Parietal lobe (tissue), 2 donors: ENCODE measurements around the gene RPL10A. TPM values are rescaled to one million over a fixed set of nuclear protein-coding genes. Genes with fewer than 3 reads are reported as not detected.

Source experiments
- small RNA-seq: library from RNA; depleted of rRNA; stranded (forward); fragments of <200 nt; gene quantifications from one replicate; pipeline ENCODE3, GENCODE V24; 2014; ENCODE audit warnings: low replicate concordance
- total RNA-seq: library from RNA; depleted of rRNA; stranded (reverse); fragments of >200 nt; gene quantifications from one replicate; pipeline ENCODE4 v1.2.3, GENCODE V29; 2014

RPL10A gene
- total RNA-seq, result 1,098 TPM

DNA sequence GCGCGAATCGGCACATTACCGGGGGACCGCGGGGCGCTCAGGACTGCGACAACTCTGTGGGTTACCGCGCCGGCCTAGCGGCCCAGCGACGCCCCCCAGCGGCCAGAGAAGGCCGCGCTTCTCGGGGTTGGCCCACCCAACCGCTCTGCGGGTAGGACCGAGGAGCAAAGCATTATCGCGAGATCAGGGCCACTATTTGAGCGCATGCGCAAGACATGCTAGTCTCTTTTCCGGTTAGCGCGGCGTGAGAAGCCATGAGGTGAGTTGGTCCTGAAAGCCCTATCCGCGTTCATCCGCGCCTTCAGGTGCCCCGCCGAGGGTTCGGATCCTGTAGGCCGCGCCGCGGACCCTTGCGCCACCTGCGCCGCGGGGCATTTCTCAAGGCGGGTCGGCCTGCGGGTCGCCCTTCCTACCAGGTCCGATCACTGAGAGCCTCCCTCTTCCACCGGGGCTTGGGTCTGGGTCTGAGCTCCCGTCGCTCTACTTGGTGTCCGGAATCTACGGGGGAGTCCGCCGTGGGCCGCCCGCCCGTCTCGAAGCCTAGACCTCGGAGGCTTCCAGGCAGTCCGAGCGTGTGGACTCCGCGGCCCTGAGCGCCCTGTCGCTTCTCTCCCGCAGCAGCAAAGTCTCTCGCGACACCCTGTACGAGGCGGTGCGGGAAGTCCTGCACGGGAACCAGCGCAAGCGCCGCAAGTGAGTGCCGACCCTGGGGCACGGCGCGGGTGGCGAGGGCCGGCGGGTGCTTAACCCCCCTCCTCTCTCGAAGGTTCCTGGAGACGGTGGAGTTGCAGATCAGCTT is at the start of gene RPL10A:
Gene RPL10A (plus strand): TSS at position 221 of the 799 bp plus-strand sequence. CDS start 34 bp downstream, at position 255.

DNA sequence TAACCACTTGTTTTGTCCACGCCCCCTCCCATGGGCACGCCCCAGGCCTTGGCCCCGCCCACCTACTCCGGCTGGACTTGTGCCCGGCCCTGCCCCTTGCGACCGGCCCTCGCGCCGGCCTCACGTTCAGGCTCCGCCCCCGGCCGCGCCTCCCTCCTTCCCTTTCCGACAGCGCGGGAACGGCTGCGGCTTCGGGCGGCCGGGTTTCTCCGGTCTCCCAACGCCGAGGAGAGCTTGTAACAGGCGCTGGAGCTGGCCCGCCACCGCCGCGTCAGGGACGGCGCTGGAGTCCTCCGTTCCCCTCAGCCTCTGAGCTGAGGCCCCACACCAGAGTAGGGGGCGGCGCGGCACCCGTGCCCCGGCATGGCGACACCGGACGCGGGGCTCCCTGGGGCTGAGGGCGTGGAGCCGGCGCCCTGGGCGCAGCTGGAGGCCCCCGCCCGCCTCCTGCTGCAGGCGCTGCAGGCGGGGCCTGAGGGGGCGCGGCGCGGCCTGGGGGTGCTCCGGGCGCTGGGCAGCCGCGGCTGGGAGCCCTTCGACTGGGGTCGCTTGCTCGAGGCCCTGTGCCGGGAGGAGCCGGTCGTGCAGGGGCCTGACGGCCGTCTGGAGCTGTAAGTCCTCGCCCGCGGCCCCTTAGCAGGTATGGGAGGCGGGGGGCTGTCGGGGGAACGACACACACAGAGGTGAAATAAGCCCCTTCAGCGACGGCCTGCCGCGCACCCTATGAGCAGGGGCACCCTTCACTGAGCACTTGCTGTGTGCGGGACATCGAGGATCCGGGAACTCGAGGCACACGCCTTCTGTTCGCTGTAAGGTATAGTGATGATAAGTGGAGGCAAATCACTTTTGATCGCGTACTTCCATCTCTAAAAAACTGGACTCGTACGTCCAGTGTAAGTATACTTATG is 15.8 kb upstream of the RPL10A start, which contains the start of gene FANCE:
Gene FANCE (plus strand): TSS at position 156 of the 908 bp plus-strand sequence. CDS start 208 bp downstream, at position 364.

DNA sequence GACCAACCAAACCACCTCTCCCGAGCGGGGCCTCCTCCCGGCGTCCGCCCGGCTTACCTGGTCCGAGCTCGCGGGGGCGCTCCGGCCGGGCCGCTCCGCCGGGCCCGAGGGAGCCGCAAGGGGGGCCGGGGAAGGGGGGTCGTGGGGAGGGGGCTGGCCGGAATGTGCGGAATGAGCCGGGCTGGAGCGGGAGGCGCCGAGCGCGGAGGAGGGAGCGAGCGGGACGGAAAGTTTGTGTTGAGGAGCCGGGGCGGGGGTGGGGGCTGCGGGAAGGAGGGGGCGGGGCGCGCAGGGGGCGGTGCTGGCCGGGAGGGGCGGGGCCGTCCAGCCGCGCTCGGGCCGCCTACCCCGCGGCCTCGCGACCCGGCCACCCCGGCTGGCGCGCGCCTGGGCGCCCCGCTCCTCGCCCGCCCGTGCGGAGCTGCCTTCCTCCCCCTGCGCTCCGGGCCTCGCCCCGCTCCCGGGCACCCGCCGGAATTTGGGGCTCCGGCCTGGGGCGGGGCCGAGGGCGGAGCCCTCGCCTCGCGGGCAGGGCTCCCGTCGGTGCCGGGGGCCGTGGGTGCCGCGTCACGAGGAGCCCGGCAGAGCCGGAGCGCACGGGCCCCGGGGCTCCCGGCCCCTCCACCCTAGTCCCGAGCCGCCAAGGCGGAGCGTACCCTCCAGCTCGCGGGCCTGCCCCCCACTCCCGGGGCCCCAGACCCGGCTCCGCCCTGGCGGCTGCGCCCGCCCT is 28.8 kb downstream of the RPL10A start, which contains the start of gene TEAD3:
Gene TEAD3 (minus strand): TSS at position 239 of the 730 bp plus-strand sequence.

DNA sequence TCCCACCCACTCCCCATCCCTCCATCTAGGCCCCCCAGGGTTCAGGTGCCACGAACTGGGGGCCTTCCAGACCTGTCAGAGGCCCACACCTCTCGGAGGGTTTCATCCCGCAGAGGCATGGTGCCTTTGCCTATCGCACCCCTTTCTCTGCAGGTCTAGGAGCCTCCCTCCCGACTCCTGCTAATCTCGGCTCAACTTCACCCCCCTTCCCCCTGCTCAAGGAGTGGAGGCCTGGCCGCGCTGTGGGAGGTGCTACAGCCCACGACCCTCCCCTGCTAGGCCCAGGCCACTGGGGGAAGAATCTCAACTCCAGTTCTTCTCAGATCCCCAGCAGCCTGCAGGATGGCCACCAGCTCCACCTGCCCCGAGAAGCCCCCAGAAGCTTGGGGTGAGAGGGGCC is 44.5 kb downstream of the RPL10A start, which contains the start of gene TULP1:
Gene TULP1 (minus strand): TSS at position 157 of the 400 bp plus-strand sequence. CDS start 38 bp downstream, at position 119.

Small RNA genes lying within 50 kb of the gene (small RNA-seq; reads per million reads assigned to genes)
- gene MIR7111, result not detected

Other genes starting within 250 kb of the RPL10A start
- 20.7 TPM for gene ZNF76, start 208.7 kb upstream of the RPL10A start, total RNA-seq
- gene DEF6, start 170.6 kb upstream of the RPL10A start, total RNA-seq, result 1.6 TPM
- 3.8 TPM for gene PPARD, start 125.8 kb upstream of the RPL10A start, total RNA-seq
- 10.3 TPM for gene FANCE, start 16.1 kb upstream of the RPL10A start, total RNA-seq
- 0.63 TPM for gene TEAD3, start 28.7 kb downstream of the RPL10A start, total RNA-seq
- not detected for gene TULP1, start 44.5 kb downstream of the RPL10A start, total RNA-seq
- gene FKBP5, start 220.5 kb downstream of the RPL10A start, total RNA-seq, result 2.8 TPM